CD4-positive, CD25-positive, alpha-beta regulatory T cell (primary cell): Measurements from ENCODE around the gene LRCH3. TPM values are rescaled to one million over a fixed set of nuclear protein-coding genes. Genes with fewer than 3 reads are reported as not detected.
"Not testable (repeated sequence)": the region's sequence is repeated elsewhere in the genome, so short reads cannot be mapped to it uniquely, and the experiment has no call there.

Experiments
- ATAC-seq, 2 donors: fragments of 150-1000 bp; cut with Tn5 transposase; one replicate each; pipeline ENCODE4 v1.10.0; 2021; ENCODE audit warnings: low read depth in 2 of 2, moderate number of reproducible peaks in 2 of 2, moderate library complexity in 1 of 2
- DNase-seq, 3 donors: peaks; one replicate each; pipeline versions ENCODE4 v3.0.0 to v3.0.0-alpha.2; 2012 to 2022; ENCODE audit warnings: mixed read lengths in 1 of 3
- H3K27ac ChIP-seq: one replicate; pipeline ENCODE4 v1.7.0; 2013; ENCODE audit warnings: mild to moderate bottlenecking, low read length; ENCODE audit not compliant: insufficient read depth, poor library complexity, severe bottlenecking
- H3K27me3 ChIP-seq: one replicate; pipeline ENCODE4 v1.7.0; 2013; ENCODE audit warnings: low read length; ENCODE audit not compliant: control insufficient read depth, insufficient read depth
- H3K36me3 ChIP-seq: one replicate; pipeline ENCODE4 v1.7.0; 2013; ENCODE audit warnings: mild to moderate bottlenecking, low read length, moderate library complexity; ENCODE audit not compliant: control insufficient read depth, insufficient read depth
- H3K4me1 ChIP-seq: 2 replicates; pipeline ENCODE4 v1.7.0; 2013; ENCODE audit warnings: mild to moderate bottlenecking, low read length; ENCODE audit not compliant: insufficient read depth, control insufficient read depth, poor library complexity, severe bottlenecking
- H3K4me3 ChIP-seq: one replicate; pipeline ENCODE4 v1.7.0; 2013; ENCODE audit warnings: low read depth, mild to moderate bottlenecking, low read length, moderate library complexity
- H3K9me3 ChIP-seq, 2 experiments: 1 replicate in 1 of 2; 2 replicates in 1 of 2; pipeline ENCODE4 v1.7.0; 2013; ENCODE audit warnings: low read length in 2 of 2, mild to moderate bottlenecking in 1 of 2, moderate library complexity in 1 of 2; ENCODE audit not compliant: control insufficient read depth in 2 of 2
- H3K27ac Mint-ChIP-seq, 3 donors: one replicate each; pipeline ENCODE4 v1.8.0; 2020 to 2022; ENCODE audit warnings: mild to moderate bottlenecking in 3 of 3, mixed read lengths in 3 of 3, moderate library complexity in 2 of 3
- H3K27me3 Mint-ChIP-seq: one replicate; pipeline ENCODE4 v1.8.0; 2022; ENCODE audit warnings: mild to moderate bottlenecking, mixed read lengths
- H3K36me3 Mint-ChIP-seq: one replicate; pipeline ENCODE4 v1.8.0; 2020; ENCODE audit warnings: mixed read lengths
- H3K4me1 Mint-ChIP-seq, 4 donors: one replicate each; pipeline ENCODE4 v1.8.0; 2020 to 2022; ENCODE audit warnings: mixed read lengths in 4 of 4, mild to moderate bottlenecking in 1 of 4
- H3K4me3 Mint-ChIP-seq, 4 donors: one replicate each; pipeline ENCODE4 v1.8.0; 2020 to 2022; ENCODE audit warnings: mild to moderate bottlenecking in 4 of 4, mixed read lengths in 4 of 4, moderate library complexity in 3 of 4
- H3K9me3 Mint-ChIP-seq, 7 donors: one replicate each; pipeline ENCODE4 v1.8.0; 2020 to 2022; ENCODE audit warnings: mixed read lengths in 7 of 7, mild to moderate bottlenecking in 3 of 7, moderate library complexity in 2 of 7
- polyA plus RNA-seq, 4 donors: library from polyadenylated mRNA; unstranded; fragments of 300-500 nt; fragmentation: Illumina TruSeq; gene quantifications; one replicate each; pipeline ENCODE4 v1.2.3, GENCODE V29; 2021
- total RNA-seq: library from RNA; stranded (reverse); gene quantifications from one replicate; pipeline ENCODE4 v1.2.3, GENCODE V29; 2022

LRCH3 gene
- total and polyA plus RNA-seq, 5 donors from 2014 or later: 12.2 to 66.1 (median 17.5) TPM

GRCh38 chr3:197887430-197888053 is 96.5 kb downstream of the LRCH3 start:
- not testable (repeated sequence) for H3K4me3 ChIP-seq

GRCh38 chr3:197888511-197888910 is 97.5 kb downstream of the LRCH3 start:
- peaks cover 19% of the 10 kb centered on the region for H3K36me3 Mint-ChIP-seq
- Histone ChIP-seq H3K9me3 (no peaks in the 10 kb centered on the region), H3K27ac (no peak overlapping the region), H3K27me3 (no peaks in the 10 kb centered on the region), H3K4me3 (no peak overlapping the region), H3K36me3 (peaks cover 24% of the 10 kb centered on the region), H3K4me1 (no peaks in the 10 kb centered on the region)
- H3K9me3 Mint-ChIP-seq: no peaks in the 10 kb centered on the region
- H3K4me1 Mint-ChIP-seq: no peaks in the 10 kb centered on the region
- DNase-seq (no peak), ATAC-seq (no peak)
- H3K27me3 Mint-ChIP-seq: no peaks in the 10 kb centered on the region
- no peak overlapping the region for H3K4me3 Mint-ChIP-seq
- no peak overlapping the region for H3K27ac Mint-ChIP-seq

More at GRCh38 chr3:197887430-197888053, 96.5 kb downstream of the LRCH3 start:
- not testable (repeated sequence) for H3K4me1 Mint-ChIP-seq, H3K9me3 Mint-ChIP-seq, H3K27ac ChIP-seq, H3K9me3 ChIP-seq, H3K4me3 Mint-ChIP-seq, H3K27ac Mint-ChIP-seq, ATAC-seq, H3K4me1 ChIP-seq, DNase-seq, H3K27me3 Mint-ChIP-seq, H3K27me3 ChIP-seq
- peaks cover 22% of the 10 kb centered on the region for H3K36me3 Mint-ChIP-seq
- peaks cover 27% of the 10 kb centered on the region for H3K36me3 ChIP-seq

GRCh38 chr3:197889204-197889930 is 98.3 kb downstream of the LRCH3 start:
- Mint-ChIP-seq H3K27ac (peak overlapping the region in 1 of 3 donors; percentile 9), H3K9me3 (no peaks in the 10 kb centered on the region), H3K36me3 (peaks cover 15% of the 10 kb centered on the region), H3K4me1 (no peaks in the 10 kb centered on the region), H3K4me3 (no peak overlapping the region), H3K27me3 (no peaks in the 10 kb centered on the region)
- no peaks in the 10 kb centered on the region for H3K27me3 ChIP-seq
- H3K36me3 ChIP-seq: peaks cover 21% of the 10 kb centered on the region
- no peaks in the 10 kb centered on the region for H3K4me1 ChIP-seq
- H3K9me3 ChIP-seq: no peaks in the 10 kb centered on the region
- no peak overlapping the region for H3K27ac ChIP-seq
- ATAC-seq (no peak), DNase-seq (no peak)
- H3K4me3 ChIP-seq: no peak overlapping the region

- peaks cover 10% of the 10 kb centered on the region for H3K36me3 ChIP-seq
- H3K36me3 Mint-ChIP-seq: peaks cover 9% of the 10 kb centered on the region
- no peak for ATAC-seq
- H3K9me3 Mint-ChIP-seq: no peaks in the 10 kb centered on the region
- H3K9me3 ChIP-seq: no peaks in the 10 kb centered on the region
- H3K27me3 ChIP-seq: no peaks in the 10 kb centered on the region
- no peaks in the 10 kb centered on the region for H3K27me3 Mint-ChIP-seq
- no peak overlapping the region for H3K4me3 Mint-ChIP-seq
- no peak for DNase-seq
- H3K4me1 Mint-ChIP-seq: no peaks in the 10 kb centered on the region
- H3K4me3 ChIP-seq: no peak overlapping the region
- no peak overlapping the region for H3K27ac ChIP-seq
- H3K27ac Mint-ChIP-seq: no peak overlapping the region
- H3K4me1 ChIP-seq: no peaks in the 10 kb centered on the region
Measured at GRCh38 chr3:197890693-197891092, 99.6 kb downstream of the LRCH3 start.

GRCh38 chr3:197892162-197892561 is 101.1 kb downstream of the LRCH3 start:
- Mint-ChIP-seq H3K27ac (peak overlapping the region in 1 of 3 donors; percentile 75), H3K36me3 (peaks cover 6% of the 10 kb centered on the region), H3K4me3 (no peak overlapping the region), H3K4me1 (no peaks in the 10 kb centered on the region), H3K9me3 (no peaks in the 10 kb centered on the region), H3K27me3 (no peaks in the 10 kb centered on the region)
- no peaks in the 10 kb centered on the region for H3K4me1 ChIP-seq
- H3K36me3 ChIP-seq: peaks cover 10% of the 10 kb centered on the region
- DNase-seq: no peak
- no peak overlapping the region for H3K27ac ChIP-seq
- no peak for ATAC-seq
- H3K27me3 ChIP-seq: no peaks in the 10 kb centered on the region
- H3K9me3 ChIP-seq: no peaks in the 10 kb centered on the region
- H3K4me3 ChIP-seq: no peak overlapping the region

GRCh38 chr3:197896421-197896820 is 105.4 kb downstream of the LRCH3 start:
- Histone ChIP-seq H3K4me3 (no peak overlapping the region), H3K36me3 (no peaks in the 10 kb centered on the region), H3K27me3 (no peaks in the 10 kb centered on the region), H3K4me1 (no peaks in the 10 kb centered on the region), H3K9me3 (no peaks in the 10 kb centered on the region), H3K27ac (no peak overlapping the region)
- H3K27ac Mint-ChIP-seq: no peak overlapping the region
- ATAC-seq (no peak), DNase-seq (no peak)
- H3K4me3 Mint-ChIP-seq: no peak overlapping the region
- peaks cover 6% of the 10 kb centered on the region for H3K36me3 Mint-ChIP-seq
- H3K9me3 Mint-ChIP-seq: no peaks in the 10 kb centered on the region
- H3K27me3 Mint-ChIP-seq: no peaks in the 10 kb centered on the region
- H3K4me1 Mint-ChIP-seq: no peaks in the 10 kb centered on the region

- DNase-seq: no peak
- Mint-ChIP-seq H3K4me3 (no peak overlapping the region), H3K9me3 (no peaks in the 10 kb centered on the region), H3K4me1 (no peaks in the 10 kb centered on the region), H3K36me3 (no peaks in the 10 kb centered on the region), H3K27ac (no peak overlapping the region), H3K27me3 (no peaks in the 10 kb centered on the region)
- ATAC-seq: no peak
- Histone ChIP-seq H3K4me1 (no peaks in the 10 kb centered on the region), H3K27me3 (no peaks in the 10 kb centered on the region), H3K9me3 (no peaks in the 10 kb centered on the region), H3K4me3 (no peak overlapping the region), H3K27ac (no peak overlapping the region), H3K36me3 (no peaks in the 10 kb centered on the region)
Measured at GRCh38 chr3:197899833-197900478, 108.9 kb downstream of the LRCH3 start.
